Gastroesophageal sphincter (tissue), 3 donors: ENCODE measurements around the gene PCNT.

Experiments
- CTCF ChIP-seq, 4 experiments: fragments of 200-600 bp in 2 of 4; fragments of 450-650 bp in 2 of 4; sonication (generic) in 1 of 4; IDR thresholded peaks; one replicate each; pipeline ENCODE4 v1.5.1; 2017 to 2019; ENCODE audit warnings: antibody characterized with exemption in 4 of 4, mild to moderate bottlenecking in 2 of 4, moderate library complexity in 2 of 4
- EP300 ChIP-seq: sonication (generic); formaldehyde crosslinking; IDR thresholded peaks from one replicate; pipeline ENCODE4 v1.6.1; 2017; ENCODE audit warnings: antibody characterized with exemption, mild to moderate bottlenecking
- POLR2AphosphoS5 ChIP-seq: sonication (generic); formaldehyde crosslinking; IDR thresholded peaks from one replicate; pipeline ENCODE4 v1.6.1; 2017; ENCODE audit warnings: antibody characterized with exemption

GRCh38 chr21:46352164-46352515, 28.2 kb downstream of the PCNT start:
- TF ChIP-seq POLR2AphosphoS5 (no peak), CTCF (IDR thresholded peaks at IDR 0.05) (no peak), EP300 (no peak)
